HG03066 (cell line): Measurements from ENCODE around the gene MAPK14.

Experiments
- ATAC-seq: cut with Tn5 transposase; IDR thresholded peaks from one replicate; pipeline ENCODE4 v1.9.1; 2021; ENCODE audit warnings: low read depth; ENCODE audit not compliant: unreplicated experiment

Gene MAPK14

GRCh38 chr6:36131511-36132245 lies 104.1 kb downstream of the MAPK14 start:
- ATAC-seq = peak; percentile 89

- no peak for ATAC-seq
These were observed 104.8 kb downstream of the MAPK14 start for GRCh38 chr6:36132246-36132895.

- ATAC-seq = no peak
These were observed 105.5 kb downstream of the MAPK14 start for GRCh38 chr6:36133148-36133547.

GRCh38 chr6:36133912-36134311 lies 106.3 kb downstream of the MAPK14 start:
- ATAC-seq = no peak

GRCh38 chr6:36135053-36135731 lies 107.6 kb downstream of the MAPK14 start:
- no peak for ATAC-seq

GRCh38 chr6:36136034-36136433 lies 108.4 kb downstream of the MAPK14 start:
- no peak for ATAC-seq

GRCh38 chr6:36136551-36136950 lies 108.9 kb downstream of the MAPK14 start:
- ATAC-seq = no peak

- no peak for ATAC-seq
These were observed 111.1 kb downstream of the MAPK14 start for GRCh38 chr6:36138667-36139066.

- ATAC-seq = no peak
These were observed 111.8 kb downstream of the MAPK14 start for GRCh38 chr6:36139431-36139830.

- ATAC-seq = no peak
These were observed 112.5 kb downstream of the MAPK14 start for GRCh38 chr6:36139991-36140710.

- ATAC-seq = no peak
These were observed 113.5 kb downstream of the MAPK14 start for GRCh38 chr6:36141091-36141490.

GRCh38 chr6:36141961-36142360 lies 114.4 kb downstream of the MAPK14 start:
- no peak for ATAC-seq

- no peak for ATAC-seq
These were observed 115.6 kb downstream of the MAPK14 start for GRCh38 chr6:36142971-36143838.

- ATAC-seq = no peak
These were observed 117.9 kb downstream of the MAPK14 start for GRCh38 chr6:36145495-36145894.

- ATAC-seq = no peak
These were observed 119.7 kb downstream of the MAPK14 start for GRCh38 chr6:36147294-36147693.

- ATAC-seq = no peak
These were observed 121.9 kb downstream of the MAPK14 start for GRCh38 chr6:36149476-36149875.

GRCh38 chr6:36150283-36150682 lies 122.7 kb downstream of the MAPK14 start:
- ATAC-seq = no peak

- no peak for ATAC-seq
These were observed 126.7 kb downstream of the MAPK14 start for GRCh38 chr6:36154286-36154685.

- ATAC-seq = no peak
These were observed 128.1 kb downstream of the MAPK14 start for GRCh38 chr6:36155662-36156061.

- ATAC-seq = no peak
These were observed 132.6 kb downstream of the MAPK14 start for GRCh38 chr6:36160147-36160760.
